NCI-H345 (cell line): ENCODE results near the gene PTTG1IP.
"Not testable (repeated sequence)": the region's sequence is repeated elsewhere in the genome, so short reads cannot be mapped to it uniquely, and the experiment has no call there.

Source experiments
- DNase-seq: peaks from one replicate; lab custom pipeline; 2025; lab: John Stamatoyannopoulos, UW

The PTTG1IP gene

GRCh38 chr21:44880405-44881197 lies 7.1 kb upstream of the PTTG1IP start:
- no peak for DNase-seq

GRCh38 chr21:44879238-44879637 lies 5.7 kb upstream of the PTTG1IP start:
- DNase-seq, result not testable (repeated sequence)

GRCh38 chr21:44878053-44878982 lies 4.8 kb upstream of the PTTG1IP start:
- DNase-seq, result no peak

GRCh38 chr21:44876849-44877575 lies 3.5 kb upstream of the PTTG1IP start:
- no peak for DNase-seq

GRCh38 chr21:44875316-44875700 lies 1.8 kb upstream of the PTTG1IP start:
- DNase-seq, result no peak

GRCh38 chr21:44874497-44875315 lies 1.2 kb upstream of the PTTG1IP start:
- DNase-seq, result peak; percentile 62

- DNase-seq, result peak; percentile 55
These were observed 678 bp upstream of the PTTG1IP start for GRCh38 chr21:44874240-44874496.

GRCh38 chr21:44872649-44873355 lies 688 bp downstream of the PTTG1IP start:
- DNase-seq, result no peak

- DNase-seq, result no peak
These were observed 1.2 kb downstream of the PTTG1IP start for GRCh38 chr21:44872323-44872648.

GRCh38 chr21:44871576-44872269 lies 1.8 kb downstream of the PTTG1IP start:
- DNase-seq, result no peak

- peak; percentile 25 for DNase-seq
These were observed 2.6 kb downstream of the PTTG1IP start for GRCh38 chr21:44870748-44871495.

GRCh38 chr21:44869781-44870747 lies 3.4 kb downstream of the PTTG1IP start:
- DNase-seq, result no peak

GRCh38 chr21:44868707-44869106 lies 4.8 kb downstream of the PTTG1IP start:
- no peak for DNase-seq

GRCh38 chr21:44867999-44868700 lies 5.3 kb downstream of the PTTG1IP start:
- no peak for DNase-seq

- DNase-seq, result no peak
These were observed 6.0 kb downstream of the PTTG1IP start for GRCh38 chr21:44867464-44867863.

- peak; percentile 62 for DNase-seq
These were observed 6.7 kb downstream of the PTTG1IP start for GRCh38 chr21:44866780-44867179.

- no peak for DNase-seq
These were observed 7.8 kb downstream of the PTTG1IP start for GRCh38 chr21:44865561-44866280.
